AG04449 (cell line): ENCODE data around the gene RBMXL2.

Experiments
- CTCF ChIA-PET: fragments of 350-600 bp; formaldehyde crosslinking; extraction: SDS; loops from one replicate; lab custom pipeline; 2021; ENCODE audit warnings: antibody characterized with exemption; lab: Yijun Ruan, JAX
- POLR2A ChIA-PET: fragments of 400-600, 350-600 bp; formaldehyde crosslinking; extraction: SDS; loops from one replicate; lab custom pipeline; 2020; ENCODE audit warnings: antibody characterized with exemption, inconsistent platforms; lab: Yijun Ruan, JAX
- DNase-seq: peaks from one replicate; pipeline ENCODE4 v3.0.0-alpha.2; 2010; ENCODE audit warnings: low read depth, low spot score
- H3K4me3 ChIP-seq: 2 replicates; pipeline ENCODE4 v1.5.1; 2011; ENCODE audit warnings: low read depth, mild to moderate bottlenecking, control low read depth, low read length
- CTCF ChIP-seq: IDR thresholded peaks from one replicate; pipeline ENCODE4 v1.5.1; 2011; ENCODE audit warnings: mild to moderate bottlenecking, moderate library complexity, low read length, control low read depth, inconsistent platforms; ENCODE audit not compliant: insufficient read depth; ENCODE audit errors: missing control alignments

The RBMXL2 gene

GRCh38 chr11:7062534-7062933 is 26.3 kb upstream of the RBMXL2 start:
- no peak for DNase-seq
- POLR2A ChIA-PET = no interaction called here
- TF ChIP-seq CTCF = no peak
- no peak overlapping the region for H3K4me3 ChIP-seq
- CTCF ChIA-PET = no interaction called here

- H3K4me3 ChIP-seq = no peak overlapping the region
- no peak for TF ChIP-seq CTCF
- DNase-seq = no peak
- CTCF ChIA-PET = no interaction called here
- POLR2A ChIA-PET = no interaction called here
These were observed 16.3 kb upstream of the RBMXL2 start for GRCh38 chr11:7072401-7073028.

- no peak for TF ChIP-seq CTCF
- no peak overlapping the region for H3K4me3 ChIP-seq
- DNase-seq = no peak
- POLR2A ChIA-PET = no interaction called here
- CTCF ChIA-PET = no interaction called here
These were observed 11.7 kb upstream of the RBMXL2 start for GRCh38 chr11:7077101-7077500.

- ChIA-PET POLR2A (no interaction called here), CTCF (no interaction called here)
- DNase-seq = no peak
- no peak for TF ChIP-seq CTCF
- H3K4me3 ChIP-seq = no peak overlapping the region
These were observed 9.2 kb upstream of the RBMXL2 start for GRCh38 chr11:7079545-7080135.

- no peak for DNase-seq
- H3K4me3 ChIP-seq = no peak overlapping the region
- POLR2A ChIA-PET = no interaction called here
- TF ChIP-seq CTCF = no peak
- CTCF ChIA-PET = no interaction called here
These were observed 7.9 kb upstream of the RBMXL2 start for GRCh38 chr11:7080900-7081299.

GRCh38 chr11:7081441-7081840 is 7.4 kb upstream of the RBMXL2 start:
- TF ChIP-seq CTCF = no peak
- CTCF ChIA-PET = no interaction called here
- H3K4me3 ChIP-seq = no peak overlapping the region
- no peak for DNase-seq
- POLR2A ChIA-PET = no interaction called here
